ACC112 (cell line): Measurements from ENCODE around the gene SLC8A1.

Source experiments
- H2AFZ ChIP-seq: fragments of 200-600 bp; sonication (generic); one replicate; pipeline ENCODE4 v1.6.0; 2017; ENCODE audit warnings: antibody characterized with exemption, low read length; ENCODE audit not compliant: unreplicated experiment
- H3K27ac ChIP-seq: fragments of 200-600 bp; sonication (generic); 2 replicates; pipeline ENCODE4 v1.5.1; 2014; ENCODE audit warnings: low read depth, mild to moderate bottlenecking, antibody characterized with exemption, low read length, moderate library complexity
- H3K27me3 ChIP-seq: fragments of 200-600 bp; sonication (generic); 2 replicates; pipeline ENCODE4 v1.6.1; 2014; ENCODE audit warnings: mild to moderate bottlenecking, antibody characterized with exemption, low read length, moderate library complexity, mixed read lengths; ENCODE audit not compliant: insufficient read depth
- H3K36me3 ChIP-seq: fragments of 200-600 bp; sonication (generic); 2 replicates; pipeline ENCODE4 v1.6.1; 2016; ENCODE audit warnings: mild to moderate bottlenecking, antibody characterized with exemption, low read length, moderate library complexity, mixed read lengths; ENCODE audit not compliant: insufficient read depth
- H3K4me1 ChIP-seq: fragments of 200-600 bp; sonication (generic); one replicate; pipeline ENCODE4 v1.6.1; 2016; ENCODE audit warnings: low read length, mixed read lengths; ENCODE audit not compliant: insufficient read depth, unreplicated experiment, control insufficient read depth
- H3K4me3 ChIP-seq: fragments of 200-600 bp; sonication (generic); 2 replicates; pipeline ENCODE4 v1.5.1; 2014; ENCODE audit warnings: mild to moderate bottlenecking, low read depth, low read length
- H3K79me2 ChIP-seq: fragments of 200-600 bp; sonication (generic); one replicate; pipeline ENCODE4 v1.6.0; 2016; ENCODE audit warnings: low read length; ENCODE audit not compliant: control insufficient read depth, unreplicated experiment, insufficient read depth

The SLC8A1 gene

GRCh38 chr2:40123326-40123725 is 328.6 kb downstream of the SLC8A1 start:
- H3K4me3 ChIP-seq, result peak overlapping the region; percentile 57
- H3K4me1 ChIP-seq, result peaks cover 26% of the 10 kb centered on the region
- H2AFZ ChIP-seq, result peak overlapping the region; percentile 33
- H3K27ac ChIP-seq, result no peak overlapping the region
- H3K79me2 ChIP-seq, result no peaks in the 10 kb centered on the region
- H3K27me3 ChIP-seq, result no peaks in the 10 kb centered on the region
- no peaks in the 10 kb centered on the region for H3K36me3 ChIP-seq

DNA sequence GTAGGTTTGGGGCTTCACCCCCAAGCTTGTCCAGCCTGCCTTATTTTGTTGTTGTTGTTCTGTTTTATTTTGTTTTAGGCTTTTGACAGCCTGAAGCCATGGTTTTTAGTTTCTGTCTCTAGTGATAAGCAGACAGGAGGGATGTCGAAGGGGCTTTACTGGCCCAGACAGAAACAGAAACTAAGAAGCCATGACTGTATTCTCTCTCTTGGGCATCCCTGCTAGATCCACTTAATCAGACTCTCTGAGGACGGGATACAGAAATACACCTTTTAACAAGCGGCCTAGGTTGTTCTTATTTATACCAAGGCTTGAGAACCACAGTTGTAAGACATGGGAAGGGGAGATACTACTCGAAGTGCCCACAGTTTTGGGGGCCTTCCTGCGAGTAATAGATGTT is 330.9 kb downstream of the SLC8A1 start:
- no peak overlapping the region for H3K27ac ChIP-seq
- H3K79me2 ChIP-seq, result no peaks in the 10 kb centered on the region
- H3K36me3 ChIP-seq, result no peaks in the 10 kb centered on the region
- H2AFZ ChIP-seq, result no peak overlapping the region
- H3K27me3 ChIP-seq, result no peaks in the 10 kb centered on the region
- H3K4me1 ChIP-seq, result peaks cover 12% of the 10 kb centered on the region
- no peak overlapping the region for H3K4me3 ChIP-seq

- Histone ChIP-seq H3K4me3 (no peak overlapping the region), H3K4me1 (peaks cover 12% of the 10 kb centered on the region), H3K79me2 (no peaks in the 10 kb centered on the region), H3K27ac (no peak overlapping the region), H3K36me3 (no peaks in the 10 kb centered on the region), H2AFZ (no peak overlapping the region), H3K27me3 (no peaks in the 10 kb centered on the region)
These were observed 331.9 kb downstream of the SLC8A1 start for GRCh38 chr2:40120026-40120425.

DNA sequence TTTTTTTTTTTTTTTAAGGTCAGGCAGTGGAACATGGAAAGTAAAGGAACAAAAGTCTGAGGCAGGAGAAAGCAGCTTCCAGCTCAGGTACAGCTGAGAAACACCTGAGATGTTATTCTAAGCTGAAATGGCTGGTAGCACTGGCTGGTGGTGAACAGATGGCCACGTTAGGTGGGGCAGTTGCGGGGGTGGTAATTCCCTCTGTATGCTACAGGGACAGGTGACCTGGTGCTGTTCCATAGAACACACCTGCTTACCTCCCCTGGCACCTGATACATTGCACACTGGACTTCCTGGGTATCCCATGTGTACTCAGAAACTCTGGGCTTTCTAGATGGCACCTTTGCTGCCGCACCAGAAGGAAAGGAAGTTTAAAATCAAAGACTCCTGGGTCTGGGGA is 333.3 kb downstream of the SLC8A1 start:
- no peak overlapping the region for H3K27ac ChIP-seq
- peaks cover 9% of the 10 kb centered on the region for H3K4me1 ChIP-seq
- no peaks in the 10 kb centered on the region for H3K36me3 ChIP-seq

DNA sequence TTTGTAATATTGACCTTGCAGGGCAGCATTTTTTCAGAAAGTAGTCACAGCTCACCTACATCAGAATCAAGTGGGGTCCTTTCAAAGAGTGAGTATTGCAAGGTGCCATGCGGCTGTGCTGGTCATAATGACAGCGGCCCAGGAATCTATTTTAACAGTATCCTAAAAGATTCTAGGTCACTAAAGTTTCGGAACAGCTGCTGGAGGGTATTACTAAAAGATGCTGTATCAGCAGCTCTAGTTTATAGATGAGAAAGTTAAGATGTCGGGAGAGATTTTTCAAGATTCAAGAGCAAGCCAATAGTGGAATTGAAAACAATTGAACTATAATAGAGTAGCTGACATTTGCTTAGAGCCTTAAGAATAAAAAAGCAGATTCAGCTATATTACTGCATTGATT is 336.0 kb downstream of the SLC8A1 start:
- H3K27me3 ChIP-seq, result no peaks in the 10 kb centered on the region
- H2AFZ ChIP-seq, result no peak overlapping the region
- H3K79me2 ChIP-seq, result no peaks in the 10 kb centered on the region
- H3K27ac ChIP-seq, result no peak overlapping the region
- H3K36me3 ChIP-seq, result no peaks in the 10 kb centered on the region
- peaks cover 12% of the 10 kb centered on the region for H3K4me1 ChIP-seq
- no peak overlapping the region for H3K4me3 ChIP-seq

More for the DNA sequence above, 333.3 kb downstream of the SLC8A1 start:
- Histone ChIP-seq H3K4me3 (no peak overlapping the region), H3K27me3 (no peaks in the 10 kb centered on the region), H3K79me2 (no peaks in the 10 kb centered on the region), H2AFZ (no peak overlapping the region)

- H3K4me1 ChIP-seq, result peaks cover 12% of the 10 kb centered on the region
- no peaks in the 10 kb centered on the region for H3K36me3 ChIP-seq
- H3K27ac ChIP-seq, result no peak overlapping the region
- H3K4me3 ChIP-seq, result no peak overlapping the region
- no peak overlapping the region for H2AFZ ChIP-seq
- no peaks in the 10 kb centered on the region for H3K79me2 ChIP-seq
- no peaks in the 10 kb centered on the region for H3K27me3 ChIP-seq
These were observed 336.5 kb downstream of the SLC8A1 start for GRCh38 chr2:40115348-40115747.

DNA sequence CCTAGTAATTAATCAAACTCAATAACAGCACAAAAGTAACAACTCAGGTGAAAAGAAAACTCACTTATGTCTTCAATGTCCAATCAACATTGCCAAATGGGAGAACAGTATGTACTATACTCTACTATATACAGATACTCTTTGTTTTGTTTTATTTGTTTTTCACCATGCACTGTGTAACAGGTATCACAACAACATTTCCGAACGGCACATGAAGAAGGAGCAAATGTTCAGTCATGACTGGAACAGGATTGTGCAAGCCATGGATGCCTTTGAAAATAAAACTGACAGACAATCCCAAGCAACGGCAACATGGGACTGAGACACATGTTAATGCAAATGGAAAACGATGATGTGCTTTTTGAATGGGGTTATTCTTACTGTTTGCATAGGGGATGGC is 337.9 kb downstream of the SLC8A1 start:
- Histone ChIP-seq H3K27ac (no peak overlapping the region), H3K27me3 (no peaks in the 10 kb centered on the region), H3K36me3 (no peaks in the 10 kb centered on the region), H2AFZ (no peak overlapping the region), H3K4me3 (no peak overlapping the region), H3K79me2 (no peaks in the 10 kb centered on the region), H3K4me1 (peaks cover 12% of the 10 kb centered on the region)

GRCh38 chr2:40113272-40113968 is 338.5 kb downstream of the SLC8A1 start:
- Histone ChIP-seq H3K36me3 (no peaks in the 10 kb centered on the region), H3K27me3 (no peaks in the 10 kb centered on the region), H3K79me2 (no peaks in the 10 kb centered on the region), H3K4me1 (peaks cover 12% of the 10 kb centered on the region), H2AFZ (peak overlapping the region; percentile 42), H3K27ac (no peak overlapping the region), H3K4me3 (no peak overlapping the region)

- Histone ChIP-seq H3K27ac (no peak overlapping the region), H2AFZ (no peak overlapping the region), H3K27me3 (no peaks in the 10 kb centered on the region), H3K4me3 (no peak overlapping the region), H3K79me2 (no peaks in the 10 kb centered on the region), H3K36me3 (no peaks in the 10 kb centered on the region), H3K4me1 (peaks cover 12% of the 10 kb centered on the region)
These were observed 342.5 kb downstream of the SLC8A1 start for GRCh38 chr2:40109381-40109780.

GRCh38 chr2:40108851-40109250 is 343.0 kb downstream of the SLC8A1 start:
- Histone ChIP-seq H3K36me3 (no peaks in the 10 kb centered on the region), H3K4me3 (no peak overlapping the region), H2AFZ (no peak overlapping the region), H3K27me3 (no peaks in the 10 kb centered on the region), H3K4me1 (peaks cover 15% of the 10 kb centered on the region), H3K27ac (no peak overlapping the region), H3K79me2 (no peaks in the 10 kb centered on the region)

DNA sequence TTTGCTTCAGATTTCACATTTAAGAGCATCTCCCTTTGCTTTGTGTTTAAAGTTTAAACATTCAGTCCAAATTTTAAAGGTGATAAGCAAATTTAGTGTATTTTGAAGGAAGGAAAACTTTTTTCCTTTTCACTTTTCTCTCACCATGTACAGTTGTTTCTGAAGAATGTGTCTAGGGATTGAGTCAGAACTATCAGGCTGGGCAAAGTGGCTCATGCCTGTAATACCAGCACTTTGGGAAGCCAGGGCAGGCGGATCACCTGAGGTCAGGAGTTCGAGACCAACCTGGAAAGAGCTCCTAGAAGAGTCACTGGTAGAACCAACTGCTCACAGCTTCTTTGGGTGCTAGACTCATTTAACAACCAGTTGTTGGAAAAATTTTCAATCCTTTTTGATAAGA is 345.8 kb downstream of the SLC8A1 start:
- no peaks in the 10 kb centered on the region for H3K79me2 ChIP-seq
- peaks cover 31% of the 10 kb centered on the region for H3K4me1 ChIP-seq
- H3K36me3 ChIP-seq, result no peaks in the 10 kb centered on the region
- H3K27ac ChIP-seq, result no peak overlapping the region
- no peaks in the 10 kb centered on the region for H3K27me3 ChIP-seq
- H3K4me3 ChIP-seq, result no peak overlapping the region
- H2AFZ ChIP-seq, result no peak overlapping the region
